Astrocyte (in vitro differentiated cells and primary cell): ENCODE data around the gene DDRGK1.

Source experiments
- EZH2 ChIP-seq: IDR thresholded peaks from 2 replicates; pipeline ENCODE4 v1.6.1; 2012; ENCODE audit warnings: mild to moderate bottlenecking, low read length, inconsistent platforms; ENCODE audit not compliant: insufficient read depth
- TF ChIP-seq, protein P1 (sequence below): IDR thresholded peaks from 2 replicates; pipeline ENCODE4 v1.5.1; 2011; ENCODE audit warnings: low read depth, mild to moderate bottlenecking, inconsistent platforms, low read length, moderate library complexity; ENCODE audit not compliant: insufficient read depth

DNA sequence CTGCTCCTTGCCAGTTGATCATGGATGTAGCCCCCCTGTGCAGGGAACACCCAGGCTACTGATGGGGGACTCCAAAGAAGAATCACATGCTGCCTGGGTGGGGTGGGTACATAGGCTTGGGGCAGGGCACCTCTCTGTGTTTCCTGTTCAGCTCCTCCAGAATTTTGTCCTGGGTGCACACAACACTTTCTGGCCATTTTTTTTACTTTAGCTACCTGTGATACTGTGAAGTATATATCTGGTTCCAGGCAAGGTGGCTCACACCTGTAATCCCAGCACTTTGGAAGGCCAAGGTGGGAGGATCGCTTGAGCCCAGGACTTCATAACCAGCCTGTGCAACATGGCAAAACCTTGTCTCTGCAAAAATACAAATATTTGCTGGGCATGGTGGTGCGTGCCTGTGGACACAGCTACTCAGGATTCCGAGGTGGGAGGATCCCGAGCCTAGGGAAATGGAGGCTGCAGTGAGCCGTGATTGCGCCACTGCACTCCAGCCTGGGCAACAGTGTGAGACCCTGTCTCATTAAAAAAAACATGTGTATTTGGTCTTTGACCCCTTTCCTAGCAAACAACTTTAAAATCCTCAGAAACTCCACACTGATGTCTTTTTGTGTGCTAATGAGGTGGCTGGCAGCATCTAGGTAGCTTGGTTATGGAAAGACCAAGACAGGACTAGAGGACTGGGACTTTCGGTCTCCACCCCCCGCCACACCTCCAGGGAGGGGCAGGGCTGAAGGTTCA, 20.4 kb upstream of the DDRGK1 start:
- TF ChIP-seq EZH2 = no peak
- TF ChIP-seq, protein P1, sequence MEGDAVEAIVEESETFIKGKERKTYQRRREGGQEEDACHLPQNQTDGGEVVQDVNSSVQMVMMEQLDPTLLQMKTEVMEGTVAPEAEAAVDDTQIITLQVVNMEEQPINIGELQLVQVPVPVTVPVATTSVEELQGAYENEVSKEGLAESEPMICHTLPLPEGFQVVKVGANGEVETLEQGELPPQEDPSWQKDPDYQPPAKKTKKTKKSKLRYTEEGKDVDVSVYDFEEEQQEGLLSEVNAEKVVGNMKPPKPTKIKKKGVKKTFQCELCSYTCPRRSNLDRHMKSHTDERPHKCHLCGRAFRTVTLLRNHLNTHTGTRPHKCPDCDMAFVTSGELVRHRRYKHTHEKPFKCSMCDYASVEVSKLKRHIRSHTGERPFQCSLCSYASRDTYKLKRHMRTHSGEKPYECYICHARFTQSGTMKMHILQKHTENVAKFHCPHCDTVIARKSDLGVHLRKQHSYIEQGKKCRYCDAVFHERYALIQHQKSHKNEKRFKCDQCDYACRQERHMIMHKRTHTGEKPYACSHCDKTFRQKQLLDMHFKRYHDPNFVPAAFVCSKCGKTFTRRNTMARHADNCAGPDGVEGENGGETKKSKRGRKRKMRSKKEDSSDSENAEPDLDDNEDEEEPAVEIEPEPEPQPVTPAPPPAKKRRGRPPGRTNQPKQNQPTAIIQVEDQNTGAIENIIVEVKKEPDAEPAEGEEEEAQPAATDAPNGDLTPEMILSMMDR = no peak
